Measurements from ENCODE around the gene SUSD3.

DNA sequence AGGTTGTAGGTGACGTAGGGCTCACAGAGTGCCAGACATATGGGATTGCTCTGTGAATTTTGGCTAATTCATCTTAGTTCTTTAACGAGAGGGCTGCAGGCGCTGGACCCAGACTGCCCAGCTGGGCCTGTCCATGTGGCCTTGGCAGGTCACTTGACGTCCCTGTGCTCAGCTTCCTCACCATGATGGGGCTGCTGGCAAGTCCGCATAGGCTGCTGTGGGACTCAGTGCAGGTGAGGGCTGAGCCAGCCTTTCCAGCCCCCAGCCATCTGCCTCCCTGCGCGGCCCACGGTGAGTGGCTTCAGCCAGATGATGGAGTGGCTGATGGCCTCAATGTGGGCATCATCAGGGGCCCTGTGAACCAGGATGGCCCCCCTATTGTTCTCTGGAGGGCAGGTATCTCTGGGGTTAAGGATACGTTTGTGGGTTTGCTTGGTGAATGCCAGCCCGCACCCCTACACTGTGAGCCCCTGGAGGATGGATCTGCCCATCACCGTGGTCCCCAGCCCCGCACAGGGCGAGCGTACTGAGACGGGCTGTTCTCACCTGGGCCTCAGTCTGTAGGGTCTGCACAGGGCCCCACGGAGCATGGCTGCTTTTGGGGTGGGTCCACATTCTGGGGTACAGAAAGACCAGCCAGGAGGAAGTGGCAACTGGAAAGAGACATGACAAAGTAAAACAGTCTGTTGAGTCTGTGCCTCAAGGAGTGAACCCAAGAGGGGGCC, 41.2 kb downstream of the SUSD3 start:
- TF ChIP-seq POLR2A (IDR thresholded peaks at IDR 0.05; ENCODE audit: low read depth, low read length): no peak
- TF ChIP-seq, protein P1, sequence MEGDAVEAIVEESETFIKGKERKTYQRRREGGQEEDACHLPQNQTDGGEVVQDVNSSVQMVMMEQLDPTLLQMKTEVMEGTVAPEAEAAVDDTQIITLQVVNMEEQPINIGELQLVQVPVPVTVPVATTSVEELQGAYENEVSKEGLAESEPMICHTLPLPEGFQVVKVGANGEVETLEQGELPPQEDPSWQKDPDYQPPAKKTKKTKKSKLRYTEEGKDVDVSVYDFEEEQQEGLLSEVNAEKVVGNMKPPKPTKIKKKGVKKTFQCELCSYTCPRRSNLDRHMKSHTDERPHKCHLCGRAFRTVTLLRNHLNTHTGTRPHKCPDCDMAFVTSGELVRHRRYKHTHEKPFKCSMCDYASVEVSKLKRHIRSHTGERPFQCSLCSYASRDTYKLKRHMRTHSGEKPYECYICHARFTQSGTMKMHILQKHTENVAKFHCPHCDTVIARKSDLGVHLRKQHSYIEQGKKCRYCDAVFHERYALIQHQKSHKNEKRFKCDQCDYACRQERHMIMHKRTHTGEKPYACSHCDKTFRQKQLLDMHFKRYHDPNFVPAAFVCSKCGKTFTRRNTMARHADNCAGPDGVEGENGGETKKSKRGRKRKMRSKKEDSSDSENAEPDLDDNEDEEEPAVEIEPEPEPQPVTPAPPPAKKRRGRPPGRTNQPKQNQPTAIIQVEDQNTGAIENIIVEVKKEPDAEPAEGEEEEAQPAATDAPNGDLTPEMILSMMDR (IDR thresholded peaks at IDR 0.05; ENCODE audit: extremely low read depth in 1 of 2, insufficient read depth in 1 of 2, low read depth in 1 of 2, low read length in 2 of 2): no peak
- TF ChIP-seq POLR2AphosphoS5 (IDR thresholded peaks at IDR 0.05; ENCODE audit: insufficient read depth, low read depth, low read length): no peak
- no peak for TF ChIP-seq EZH2 (IDR thresholded peaks at IDR 0.05; ENCODE audit: borderline replicate concordance, low read depth, low read length, severe bottlenecking)
- TF ChIP-seq FOS (IDR thresholded peaks at IDR 0.05; ENCODE audit: borderline replicate concordance, insufficient read depth, low read length): no peak
- TF ChIP-seq JUN (IDR thresholded peaks at IDR 0.05; ENCODE audit: borderline replicate concordance, insufficient read depth, insufficient read length, low read depth): no peak
- TF ChIP-seq GATA2 (IDR thresholded peaks at IDR 0.05; ENCODE audit: insufficient read depth, insufficient read length, low read depth, low read length): no peak
- no peak for TF ChIP-seq MYC (IDR thresholded peaks at IDR 0.05; ENCODE audit: low read depth, low read length)
- TF ChIP-seq, protein P2, sequence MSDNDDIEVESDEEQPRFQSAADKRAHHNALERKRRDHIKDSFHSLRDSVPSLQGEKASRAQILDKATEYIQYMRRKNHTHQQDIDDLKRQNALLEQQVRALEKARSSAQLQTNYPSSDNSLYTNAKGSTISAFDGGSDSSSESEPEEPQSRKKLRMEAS (IDR thresholded peaks at IDR 0.05; ENCODE audit: insufficient read depth, insufficient read length): no peak

Measured in endothelial cell of umbilical vein (primary cell).